NCI-H2107 treated with DMSO at 0.1 percent for 48 hours (cell line): ENCODE measurements around the gene SEZ6.
A peak's percentile ranks its signal among the peaks of the same experiment; 100 is the strongest.

ENCODE experiments used
- DNase-seq: peaks from one replicate; lab custom pipeline; 2025; ENCODE audit not compliant: unreplicated experiment; lab: John Stamatoyannopoulos, UW

Gene SEZ6

DNA sequence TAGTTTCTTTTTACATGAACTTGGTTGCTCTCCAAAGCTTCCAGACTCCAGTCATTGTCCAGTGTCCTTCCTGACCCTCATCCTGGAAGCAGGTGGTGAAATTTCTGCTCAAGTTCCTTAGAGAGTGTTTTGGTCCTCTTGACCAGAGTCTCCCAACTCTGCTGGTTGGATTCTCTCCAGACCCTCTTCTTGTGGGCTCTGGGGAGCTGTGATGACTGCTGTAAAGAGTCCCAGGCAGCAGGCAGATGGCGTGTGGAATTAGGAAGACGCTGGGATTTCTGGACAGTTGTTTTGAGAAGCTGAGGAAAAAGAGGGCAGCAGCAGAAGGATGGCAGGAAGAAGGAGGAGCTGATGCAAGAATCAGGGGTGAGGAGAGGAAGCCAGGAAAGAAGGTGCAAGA, 1.6 kb upstream of the SEZ6 start:
- DNase-seq, result no peak

DNA sequence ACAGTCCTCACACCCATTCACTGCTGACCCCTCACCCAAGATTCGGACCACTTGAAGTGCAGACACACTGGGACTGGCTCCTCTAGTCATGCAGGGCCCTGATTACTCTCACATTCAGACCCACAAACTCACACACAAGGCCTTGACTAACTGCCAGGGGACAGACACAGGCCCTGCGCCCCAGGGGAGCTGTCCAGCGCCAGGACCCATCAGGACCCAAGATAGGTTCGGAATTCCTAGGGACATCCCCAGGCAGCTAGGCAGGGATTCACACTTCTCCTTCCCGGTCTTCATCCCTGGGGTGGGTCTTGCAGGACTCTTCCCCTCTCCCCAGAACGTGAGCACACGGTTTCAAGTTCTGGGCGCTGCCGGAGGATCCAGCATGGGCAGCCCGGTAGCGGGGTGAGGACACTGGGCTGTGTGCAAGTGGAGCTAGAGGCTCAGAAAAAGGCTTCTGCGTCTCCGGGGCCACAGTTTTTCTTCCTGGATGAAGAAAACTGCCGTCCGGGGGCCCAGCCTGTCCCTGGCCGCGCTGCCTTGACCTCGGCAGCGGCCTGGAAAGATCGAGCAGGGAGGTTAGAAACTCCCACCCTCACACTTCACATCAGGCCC, 1.6 kb downstream of the SEZ6 start:
- DNase-seq, result no peak

DNA sequence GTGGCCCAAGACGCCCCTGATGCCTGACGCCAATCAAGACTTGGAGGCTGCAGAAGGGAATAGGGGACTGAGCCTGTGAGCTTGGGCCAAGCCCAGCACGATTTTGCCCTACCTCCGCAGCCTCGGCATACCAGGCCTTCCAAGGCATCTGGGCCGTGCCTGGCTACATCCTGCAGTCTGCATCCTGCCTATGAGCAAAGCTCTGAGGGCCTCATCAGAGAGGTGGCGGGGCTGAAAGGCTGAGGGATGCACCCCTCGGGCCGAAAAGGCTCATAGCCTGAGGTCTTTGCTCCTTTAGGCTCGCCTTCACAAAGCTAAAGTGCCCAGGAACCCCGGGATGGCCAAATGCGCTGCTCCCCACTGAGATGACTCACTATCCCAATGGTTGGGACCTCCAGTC, 2.5 kb downstream of the SEZ6 start:
- DNase-seq, result no peak

DNA sequence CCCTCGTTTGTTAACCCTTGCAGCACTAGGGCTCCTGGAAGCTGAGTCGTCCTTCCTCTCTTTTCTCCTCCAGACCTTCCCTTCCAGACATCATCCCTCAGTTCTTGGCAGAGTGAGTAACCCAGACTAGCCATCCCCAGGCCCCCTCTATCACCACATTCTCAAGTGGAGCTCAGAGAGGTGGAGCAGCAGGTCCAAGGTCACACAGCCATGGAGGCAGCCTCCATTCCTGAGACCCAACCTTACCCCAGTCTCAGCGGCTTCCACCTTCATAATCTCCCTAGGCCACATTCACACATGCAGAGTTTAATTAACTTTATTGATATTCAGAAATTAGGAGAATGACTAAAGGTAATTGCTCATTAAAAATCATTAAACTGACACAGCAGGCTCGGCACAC, 3.0 kb downstream of the SEZ6 start:
- DNase-seq, result no peak

DNA sequence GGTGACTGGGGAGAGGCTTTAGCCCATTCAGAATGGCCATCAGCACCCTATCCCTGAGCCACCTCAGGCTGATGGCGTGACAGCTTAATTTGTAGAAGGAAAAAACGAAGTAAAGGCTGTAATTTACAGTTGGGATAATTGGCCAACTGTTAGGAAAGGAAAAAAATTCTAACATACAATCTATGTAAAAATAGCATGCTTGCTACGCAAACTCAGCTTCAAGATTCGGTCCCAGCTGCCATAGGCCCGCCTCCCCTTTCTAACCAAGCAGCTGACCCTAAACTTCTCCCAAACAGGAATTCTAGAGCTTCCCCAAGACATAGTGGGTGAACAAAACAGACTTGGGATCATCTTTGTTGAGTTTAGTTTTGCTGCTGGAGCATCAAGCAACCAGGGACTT, 4.9 kb downstream of the SEZ6 start:
- no peak for DNase-seq

DNA sequence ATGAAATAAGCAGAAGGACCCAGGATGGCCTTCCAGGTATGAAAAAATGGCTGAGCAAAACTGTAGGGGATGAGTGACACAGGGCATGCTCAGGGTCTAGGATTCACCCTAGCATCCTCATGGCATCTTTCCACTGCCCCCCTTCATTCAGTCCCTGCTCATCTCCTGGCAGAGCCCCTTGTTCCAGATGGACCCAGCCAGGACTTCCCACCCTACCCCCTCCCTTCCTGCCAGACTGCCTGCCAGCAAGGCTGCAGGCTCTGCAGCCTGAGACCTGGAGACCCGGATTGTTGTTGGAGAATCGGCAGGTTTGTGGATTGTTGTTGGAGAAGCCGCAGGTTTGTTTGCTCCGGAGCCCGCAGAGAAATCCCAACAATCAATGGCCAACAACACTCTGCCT, 6.6 kb downstream of the SEZ6 start:
- DNase-seq, result peak; percentile 93

DNA sequence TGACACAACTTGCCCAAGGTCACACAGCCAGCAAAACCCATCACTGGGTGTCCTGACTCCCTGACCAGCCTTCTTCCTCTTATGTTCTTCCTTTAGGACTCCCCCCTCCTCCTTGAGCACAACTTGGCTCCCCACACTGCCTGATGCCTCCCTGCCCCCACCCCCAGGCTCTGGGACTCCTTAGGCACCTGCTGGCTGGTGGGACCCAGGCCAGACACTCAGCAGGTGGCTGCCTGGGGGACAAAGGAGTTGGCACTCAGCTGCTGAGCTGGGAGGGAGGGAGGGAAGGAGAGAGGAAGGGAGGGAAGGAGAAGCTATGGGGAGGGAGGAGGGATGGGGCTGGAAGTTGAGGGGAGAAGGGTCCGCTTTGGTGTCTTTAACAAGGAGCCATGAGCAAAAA, 8.0 kb downstream of the SEZ6 start:
- DNase-seq, result peak; percentile 84

DNA sequence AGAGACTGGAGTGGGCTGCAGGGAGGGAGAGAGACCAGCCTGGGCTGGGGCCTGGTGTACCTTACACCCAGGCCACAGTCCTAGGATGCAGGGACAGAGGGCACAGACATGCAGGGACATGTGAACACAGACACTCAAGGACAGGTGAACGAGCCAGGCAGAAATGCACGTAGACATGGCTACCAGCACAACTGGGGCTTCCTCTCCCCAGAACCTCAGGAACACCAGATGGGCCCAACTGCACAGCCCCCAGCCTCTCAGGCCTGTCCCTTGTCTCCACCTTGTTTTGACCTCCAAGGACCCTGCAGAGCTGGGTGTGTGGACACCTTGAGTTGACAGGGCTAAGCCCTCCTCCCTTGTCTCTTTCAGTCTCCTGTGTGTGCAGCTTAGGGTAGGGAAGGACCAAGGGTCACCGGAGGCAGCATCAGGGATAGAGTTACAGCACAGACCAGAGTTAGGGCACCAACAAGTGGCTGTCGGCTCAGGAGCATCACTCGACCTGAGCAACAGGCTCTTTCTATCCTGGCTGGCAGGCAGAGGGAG, 9.2 kb downstream of the SEZ6 start:
- DNase-seq, result no peak

DNA sequence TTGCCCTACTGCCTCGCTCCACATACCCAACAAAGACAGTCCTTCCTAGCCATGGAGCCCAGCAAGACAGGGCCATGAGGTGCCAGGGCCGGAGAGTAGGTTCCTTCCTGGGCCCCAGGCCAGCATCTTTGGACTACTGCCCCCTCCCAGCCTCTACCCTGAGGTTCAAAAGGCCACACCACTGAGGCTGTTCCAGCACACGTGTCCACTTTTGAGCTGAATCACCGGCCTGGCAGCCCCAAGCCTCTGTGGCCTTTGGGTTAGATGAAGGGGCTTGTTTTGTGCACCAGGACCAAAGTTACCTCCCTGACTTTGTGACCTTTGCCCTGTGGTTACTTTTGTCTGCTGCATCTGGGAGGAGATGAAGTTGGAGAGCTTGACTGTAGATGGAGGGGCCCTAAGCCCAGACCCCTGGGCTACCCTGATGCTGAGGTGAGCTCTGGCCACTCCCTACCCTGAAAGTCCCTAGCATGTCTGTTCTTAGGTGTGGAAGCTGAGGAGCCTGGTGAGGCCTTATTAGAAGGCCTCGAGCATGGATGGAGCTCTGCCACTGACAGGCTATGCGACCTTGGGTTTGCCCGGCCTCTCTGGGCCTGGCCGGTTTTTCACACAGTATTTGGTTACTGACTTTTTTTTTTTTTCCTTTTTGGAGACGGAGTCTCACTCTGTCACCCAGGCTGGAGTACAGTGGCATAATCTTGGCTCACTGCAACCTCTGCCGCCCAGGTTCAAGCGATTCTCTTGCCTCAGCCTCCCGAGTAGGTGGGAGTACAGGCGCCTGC, 12.0 kb downstream of the SEZ6 start:
- no peak for DNase-seq

DNA sequence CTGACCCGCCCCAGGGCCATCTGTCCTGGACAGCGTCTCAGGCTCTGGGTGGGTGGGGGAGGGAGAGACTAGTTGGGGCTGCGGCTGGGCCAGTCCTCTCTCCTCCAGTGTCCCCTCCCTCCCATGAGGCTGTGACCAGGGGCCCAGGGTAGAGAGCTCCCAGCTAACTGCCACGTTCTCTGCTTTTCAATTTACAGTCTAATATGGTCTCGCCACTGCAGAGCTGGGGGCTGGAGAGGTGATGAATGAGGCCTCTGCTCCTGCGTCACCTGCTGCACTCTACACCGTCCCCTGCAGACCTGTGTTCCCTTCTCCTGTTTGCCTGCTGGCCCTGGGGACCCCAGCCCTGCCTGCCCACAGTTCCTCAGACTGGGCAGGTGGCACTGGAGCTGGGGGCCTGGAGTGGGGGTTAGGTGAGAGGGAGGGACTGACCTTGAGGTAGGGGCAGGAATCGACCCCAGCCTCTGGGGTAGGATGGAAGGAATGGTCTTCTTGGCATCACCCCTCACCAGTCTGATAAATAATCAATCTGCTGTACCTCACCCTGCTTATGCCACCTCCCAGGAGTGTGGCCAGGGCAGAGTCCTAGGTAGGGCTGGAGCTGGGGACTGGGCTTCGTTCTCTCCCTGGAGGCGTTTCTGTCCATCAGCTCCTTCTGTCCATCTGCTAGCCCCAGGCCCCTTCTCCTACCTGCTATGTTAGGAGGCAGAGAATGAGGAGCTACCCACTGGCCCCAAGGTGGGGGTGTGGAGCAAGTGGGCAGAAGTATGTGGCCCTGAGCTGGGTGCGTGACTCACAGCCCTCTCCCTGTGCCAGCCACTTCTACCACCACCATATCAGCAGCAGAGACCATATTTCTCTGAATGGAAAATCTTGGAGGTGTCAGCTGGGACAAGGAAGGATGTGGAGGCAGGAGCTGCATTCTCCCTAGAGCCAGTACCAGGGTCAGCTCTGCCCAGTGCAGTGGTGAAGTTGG, 12.9 kb downstream of the SEZ6 start:
- no peak for DNase-seq

DNA sequence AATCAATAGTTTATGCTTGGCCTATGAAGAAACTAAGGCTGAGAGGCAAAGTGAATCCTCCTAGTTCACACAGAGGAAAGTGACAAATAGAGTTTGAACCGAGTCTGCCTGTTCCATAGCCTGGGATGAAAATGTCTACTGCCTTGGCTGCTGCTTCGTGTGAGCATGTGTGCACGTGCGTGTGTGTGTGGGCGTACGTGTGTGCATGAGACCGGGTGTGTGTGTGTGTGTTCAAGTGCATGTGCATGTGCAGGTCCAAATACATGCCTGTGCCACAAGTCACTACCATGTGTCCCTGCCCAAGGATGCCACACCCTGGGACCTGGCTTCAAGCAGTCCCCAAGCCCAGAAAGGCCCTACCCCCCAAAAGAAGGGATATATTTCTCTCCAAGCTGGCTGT, 13.6 kb downstream of the SEZ6 start:
- no peak for DNase-seq

DNA sequence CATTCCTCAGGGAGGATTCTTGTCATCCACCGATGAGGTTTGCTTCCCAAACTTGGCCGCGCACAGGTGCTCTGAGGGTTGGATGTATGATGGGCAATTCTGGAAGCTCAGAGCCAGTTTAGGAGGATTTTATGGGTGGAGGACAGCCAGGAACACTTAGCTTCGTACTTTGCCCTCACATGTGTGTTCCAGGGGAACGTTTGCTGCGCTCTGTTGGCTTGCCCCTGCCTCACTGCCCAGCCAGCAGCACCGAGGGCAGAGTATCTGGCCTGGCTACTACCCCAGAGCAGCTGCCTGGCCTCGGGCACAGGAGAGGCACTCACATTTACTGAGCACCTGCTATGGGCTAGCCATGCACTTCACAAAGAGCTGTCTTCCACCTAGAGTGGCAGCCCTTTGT, 14.1 kb downstream of the SEZ6 start:
- no peak for DNase-seq

DNA sequence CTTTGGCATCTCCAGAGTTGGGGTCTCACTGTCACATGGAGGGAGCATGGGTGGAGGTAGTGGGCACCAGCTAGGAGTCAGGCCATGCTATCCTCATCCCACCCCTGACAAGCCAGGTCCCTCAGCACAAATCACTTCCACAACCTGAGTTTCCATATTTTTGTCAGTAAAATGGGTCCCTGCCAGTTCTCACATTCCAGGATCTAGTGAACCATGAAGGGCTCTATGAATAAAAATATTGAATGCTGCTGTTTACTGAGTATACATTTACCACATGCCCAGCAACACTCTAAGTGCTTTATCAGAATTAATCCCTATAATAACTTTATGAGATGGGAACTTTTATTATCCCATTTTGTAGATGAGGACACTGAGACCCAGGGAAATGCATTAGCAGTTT, 16.8 kb downstream of the SEZ6 start:
- DNase-seq, result no peak

DNA sequence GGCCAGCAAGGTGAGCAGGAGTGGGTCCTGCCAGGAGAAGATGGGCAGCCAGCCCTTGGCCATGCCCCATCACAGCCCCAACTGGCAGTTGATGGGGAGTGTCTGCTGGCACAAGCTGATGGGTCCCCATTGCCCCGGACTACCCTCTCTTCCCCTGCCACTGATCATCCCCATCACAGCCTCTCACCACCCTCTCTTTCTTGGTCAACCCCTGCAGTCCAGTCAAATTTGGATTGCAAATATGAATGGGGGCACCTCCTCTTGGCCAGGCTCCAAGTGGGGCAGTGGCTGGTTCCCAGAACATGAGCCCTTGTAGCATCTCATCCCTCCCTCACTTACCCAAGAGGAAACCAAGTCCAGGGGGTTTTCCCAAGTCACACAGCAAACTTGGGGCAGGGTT, 17.4 kb downstream of the SEZ6 start:
- no peak for DNase-seq

DNA sequence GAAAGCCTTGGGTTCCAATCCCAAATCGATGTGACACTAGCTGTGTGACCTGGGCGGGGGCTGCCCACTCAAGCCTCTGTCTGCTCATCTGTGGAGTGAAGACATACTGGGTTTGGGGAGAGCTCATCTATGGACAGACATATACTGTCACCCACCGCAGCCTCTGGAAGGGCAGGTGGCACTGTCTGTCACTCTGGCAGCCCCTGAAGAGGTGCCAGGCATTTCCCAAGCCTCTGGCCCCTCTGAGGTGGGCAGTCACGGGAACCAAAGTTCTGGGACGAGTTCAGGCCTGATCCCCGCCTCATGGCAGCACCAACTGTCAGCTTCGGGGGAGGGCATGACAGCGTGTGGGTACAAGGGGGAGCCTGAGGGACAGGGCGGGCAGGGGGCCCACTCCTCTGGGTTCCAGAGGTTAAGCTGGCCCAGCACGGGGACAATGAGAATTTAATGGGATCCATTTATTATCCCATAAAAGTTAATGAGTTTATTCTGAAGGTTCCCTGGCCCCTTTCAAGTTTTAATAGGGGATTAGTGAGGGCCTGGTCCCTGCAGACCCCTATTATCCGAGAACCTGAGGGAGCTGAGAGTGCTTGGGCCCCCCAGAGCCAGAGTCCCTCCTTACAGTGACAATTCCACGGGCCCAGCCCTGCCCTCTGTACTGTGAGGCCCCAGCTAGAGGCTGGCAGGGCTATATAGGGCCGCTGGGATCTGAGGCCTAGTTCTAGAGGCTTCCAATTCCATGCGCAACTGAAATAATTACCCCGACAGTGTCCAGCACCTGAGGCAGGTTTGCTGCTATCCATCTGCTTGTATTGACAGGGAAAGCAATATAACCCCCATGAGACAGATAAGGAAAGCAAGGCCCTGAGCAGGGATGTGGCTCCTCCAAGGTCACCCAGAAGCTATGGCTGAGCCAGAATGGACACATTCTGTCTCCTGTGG, 18.8 kb downstream of the SEZ6 start:
- DNase-seq, result no peak

DNA sequence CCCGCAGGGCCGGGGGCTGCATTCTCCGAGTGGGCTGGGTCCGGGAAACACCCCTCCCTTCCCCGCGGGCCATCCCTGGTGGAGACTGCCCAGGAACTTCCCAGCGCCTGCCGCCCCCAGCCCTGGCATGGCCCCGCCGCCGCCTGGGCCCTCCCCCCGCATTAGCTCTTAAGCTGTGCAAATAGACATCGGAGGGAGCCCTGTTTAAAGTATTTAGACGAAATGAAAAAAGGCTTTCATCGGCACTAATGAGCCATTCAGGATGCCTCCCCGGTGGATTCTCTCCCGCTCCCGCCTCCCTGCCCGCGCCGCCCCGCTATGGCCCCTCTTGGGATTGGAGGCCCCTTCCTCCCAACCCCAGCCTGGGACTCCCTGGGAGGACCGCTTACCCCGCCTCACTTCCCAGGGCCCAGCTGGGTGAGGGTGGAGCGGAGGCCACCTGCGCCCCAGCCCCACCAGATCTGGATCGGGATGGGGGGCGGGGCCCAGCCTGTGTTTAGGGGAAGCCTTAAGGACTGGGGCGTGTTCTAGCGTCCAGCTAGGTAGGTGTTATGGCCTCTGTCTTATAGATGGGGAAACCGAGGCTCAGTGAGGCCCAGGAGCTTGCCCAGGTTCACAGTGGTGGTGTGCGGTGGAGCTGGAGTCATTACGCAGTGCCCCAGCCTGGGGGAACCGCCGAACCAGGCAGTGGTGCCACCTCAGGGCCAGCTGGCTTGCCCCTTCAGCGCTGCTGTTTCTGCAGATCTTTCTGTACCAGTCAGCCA, 19.7 kb downstream of the SEZ6 start:
- peak; percentile 51 for DNase-seq

DNA sequence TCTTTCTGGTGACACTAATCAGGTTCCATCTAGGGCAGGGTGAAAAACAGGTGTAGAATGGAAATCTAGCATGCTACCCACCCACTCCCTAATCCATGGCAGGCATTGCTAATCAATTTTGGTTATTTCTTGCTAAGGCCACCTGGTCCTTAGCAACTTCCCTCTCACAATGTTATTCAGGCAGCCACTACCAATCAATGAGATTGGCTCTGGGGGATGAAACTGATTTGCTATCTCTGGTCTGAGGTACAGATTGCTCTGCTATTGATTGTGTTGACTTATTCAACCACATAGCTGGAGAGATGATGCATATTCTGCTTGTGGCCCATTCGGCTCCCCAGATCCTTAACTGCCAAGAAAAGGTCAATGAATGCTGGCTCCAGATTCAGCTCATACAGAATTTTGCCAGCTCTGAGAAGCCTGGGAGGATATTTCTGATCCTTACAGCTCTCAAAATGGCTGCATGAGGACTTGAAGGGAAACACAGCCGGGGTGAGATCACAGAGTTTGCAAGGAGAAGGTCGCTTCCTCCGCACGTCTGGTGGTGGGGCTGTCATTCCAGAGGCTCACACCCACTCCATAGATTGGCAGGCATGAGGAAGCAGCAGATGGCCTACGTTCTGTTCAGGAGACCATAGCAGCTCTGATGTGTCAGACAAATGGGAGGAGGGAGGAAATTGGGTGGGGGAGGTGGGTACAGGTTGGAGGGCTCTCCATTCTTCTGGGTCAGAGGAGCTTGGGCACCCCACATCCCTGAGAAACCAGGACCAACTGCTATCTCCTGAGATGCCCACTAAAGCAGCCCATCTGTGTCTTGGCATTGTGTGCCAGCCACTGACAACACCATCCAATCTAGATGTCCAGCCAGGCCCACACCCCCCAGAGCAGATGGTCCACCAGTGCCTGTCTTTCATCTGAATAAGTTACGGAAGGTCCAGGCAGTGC, 22.3 kb downstream of the SEZ6 start:
- DNase-seq, result no peak

DNA sequence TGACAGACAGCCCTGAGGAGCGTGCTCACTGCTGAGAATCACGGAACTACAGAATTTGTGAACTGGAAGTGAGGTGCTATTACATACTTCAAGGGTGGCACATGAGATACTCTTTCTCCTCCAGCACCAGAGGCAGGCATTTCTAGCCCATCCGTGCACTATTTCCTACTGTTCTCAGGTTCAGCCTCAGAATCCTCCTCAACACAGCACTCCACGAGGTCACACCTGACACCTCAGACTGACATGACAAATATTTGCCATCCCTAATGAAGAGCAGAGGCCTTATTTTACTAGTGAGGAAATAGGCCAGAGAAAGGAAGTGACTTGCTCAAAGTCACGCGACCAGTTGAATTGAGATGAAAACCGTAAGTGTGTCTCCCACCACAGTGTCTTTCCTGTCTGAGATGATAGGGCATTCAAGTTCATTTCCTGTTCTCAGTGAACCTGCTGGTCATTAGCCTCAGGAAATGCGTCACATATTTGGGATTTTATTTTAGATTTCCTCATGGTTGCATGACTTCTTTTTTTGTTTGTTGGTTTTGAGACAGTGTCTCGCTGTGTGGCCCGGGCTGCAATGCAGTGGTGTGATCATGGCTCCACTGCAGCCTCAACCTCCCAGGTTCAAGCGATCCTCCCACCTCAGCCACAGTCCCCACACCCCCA, 23.6 kb downstream of the SEZ6 start:
- DNase-seq, result no peak
